Stimulated activated CD4-positive, alpha-beta T cell treated with anti-CD3 and anti-CD28 coated beads, Interleukin-15, amount 100 ng/mL, for 24 hours (primary cell): ENCODE data around the gene KIF6.

ENCODE experiments used
- DNase-seq: peaks from one replicate; pipeline ENCODE4 v3.0.0-alpha.2; 2020

The KIF6 gene

GRCh38 chr6:39339096-39339867 lies 385.9 kb downstream of the KIF6 start:
- DNase-seq, result no peak

GRCh38 chr6:39338397-39338796 lies 386.8 kb downstream of the KIF6 start:
- DNase-seq, result no peak

GRCh38 chr6:39335780-39336545 lies 389.2 kb downstream of the KIF6 start:
- no peak for DNase-seq

- DNase-seq, result no peak
Observed at GRCh38 chr6:39333644-39334438, 391.4 kb downstream of the KIF6 start.

GRCh38 chr6:39330476-39330875 lies 394.7 kb downstream of the KIF6 start:
- DNase-seq, result no peak

- DNase-seq, result no peak
Observed at GRCh38 chr6:39330057-39330456, 395.2 kb downstream of the KIF6 start.

GRCh38 chr6:39328066-39328465 lies 397.1 kb downstream of the KIF6 start:
- DNase-seq, result no peak

GRCh38 chr6:39327507-39327906 lies 397.7 kb downstream of the KIF6 start:
- DNase-seq, result no peak

GRCh38 chr6:39322306-39322850 lies 402.8 kb downstream of the KIF6 start, which contains the start of gene KCNK16:
Gene KCNK16 (minus strand): TSS chr6:39322702. CDS start chr6:39322540, 162 bp downstream.
- DNase-seq, result no peak

GRCh38 chr6:39321761-39322160 lies 403.4 kb downstream of the KIF6 start:
- no peak for DNase-seq

- no peak for DNase-seq
Observed at GRCh38 chr6:39320363-39320984, 404.7 kb downstream of the KIF6 start.

- DNase-seq, result no peak
Observed at GRCh38 chr6:39319621-39320362, 405.4 kb downstream of the KIF6 start.

- DNase-seq, result no peak
Observed at GRCh38 chr6:39317256-39317655, 408.0 kb downstream of the KIF6 start.

- no peak for DNase-seq
Observed at GRCh38 chr6:39314273-39314795, 410.9 kb downstream of the KIF6 start, which contains the start of gene KCNK17. Gene KCNK17 (minus strand): TSS chr6:39314419. CDS start chr6:39314320, 99 bp downstream.

- DNase-seq, result peak; percentile 18
Observed at GRCh38 chr6:39313526-39314272, 411.5 kb downstream of the KIF6 start.

GRCh38 chr6:39312912-39313525 lies 412.2 kb downstream of the KIF6 start:
- no peak for DNase-seq

GRCh38 chr6:39310542-39310941 lies 414.7 kb downstream of the KIF6 start:
- DNase-seq, result no peak

GRCh38 chr6:39309942-39310531 lies 415.2 kb downstream of the KIF6 start:
- peak; percentile 74 for DNase-seq

- DNase-seq, result no peak
Observed at GRCh38 chr6:39307462-39307861, 417.7 kb downstream of the KIF6 start.

GRCh38 chr6:39304951-39305350 lies 420.3 kb downstream of the KIF6 start:
- DNase-seq, result no peak
